WTC11 (cell line): ENCODE data around the gene VANGL1. TPM values are rescaled to one million over a fixed set of nuclear protein-coding genes. Genes with fewer than 3 reads are reported as not detected.
A peak's percentile ranks its signal among the peaks of the same experiment; 100 is the strongest.

Experiments used
- ATAC-seq: fragments of 200-7000 bp; cut with Tn5 transposase; 2 replicates; pipeline ENCODE4 v1.10.0; 2021; ENCODE audit warnings: mild to moderate bottlenecking, moderate library complexity
- CTCF ChIA-PET: fragments of 300-600 bp; sonication (Branson Sonifier 250); formaldehyde crosslinking; loops from one replicate; lab custom pipeline; 2021; ENCODE audit warnings: antibody characterized with exemption; lab: Charles Lee
- POLR2A ChIA-PET: fragments of 350-600 bp; sonication (Branson Sonifier 250); formaldehyde crosslinking; loops from one replicate; lab custom pipeline; 2021; ENCODE audit warnings: antibody characterized with exemption; lab: Charles Lee
- DNase-seq: peaks from one replicate; pipeline ENCODE4 v3.0.0; 2021; ENCODE audit warnings: low spot score
- H3K27ac Mint-ChIP-seq: 2 replicates; pipeline ENCODE4 v1.8.0; 2021; ENCODE audit warnings: mixed read lengths
- H3K27me3 Mint-ChIP-seq: 2 replicates; pipeline ENCODE4 v1.8.0; 2021; ENCODE audit warnings: low read depth, mild to moderate bottlenecking, moderate library complexity, mixed read lengths
- H3K36me3 Mint-ChIP-seq: 2 replicates; pipeline ENCODE4 v1.8.0; 2021; ENCODE audit warnings: mixed read lengths
- H3K4me1 Mint-ChIP-seq: 2 replicates; pipeline ENCODE4 v1.8.0; 2022; ENCODE audit warnings: mixed read lengths
- H3K4me3 Mint-ChIP-seq: 2 replicates; pipeline ENCODE4 v1.8.0; 2021; ENCODE audit warnings: mild to moderate bottlenecking, moderate library complexity, mixed read lengths
- H3K9me3 Mint-ChIP-seq: 2 replicates; pipeline ENCODE4 v1.8.0; 2021; ENCODE audit warnings: mixed read lengths
- FOXP1 ChIP-seq: sonication (generic); formaldehyde crosslinking; IDR thresholded peaks from 2 replicates; pipeline ENCODE4 v1.8.0; 2022; ENCODE audit warnings: missing genetic modification reagents, mild to moderate bottlenecking, moderate library complexity, borderline replicate concordance
- GABPB1 ChIP-seq: sonication (generic); formaldehyde crosslinking; IDR thresholded peaks from 2 replicates; pipeline ENCODE4 v1.8.1; 2023; ENCODE audit warnings: mild to moderate bottlenecking, missing genetic modification reagents
- JUN ChIP-seq: sonication (generic); formaldehyde crosslinking; IDR thresholded peaks from 2 replicates; pipeline ENCODE4 v1.8.0; 2023; ENCODE audit warnings: mild to moderate bottlenecking, missing genetic modification reagents
- NFATC4 ChIP-seq: fragments of 250-450 bp; sonication (Bioruptor Pico); IDR thresholded peaks from 2 replicates; pipeline ENCODE4 v1.9.0; 2021; ENCODE audit warnings: mild to moderate bottlenecking
- NFYB ChIP-seq: sonication (generic); formaldehyde crosslinking; conservative IDR thresholded peaks from 2 replicates; pipeline ENCODE4 v1.8.0; 2022; ENCODE audit warnings: low read depth, missing genetic modification reagents
- NR2C2 ChIP-seq: sonication (generic); formaldehyde crosslinking; IDR thresholded peaks from 2 replicates; pipeline ENCODE4 v1.8.0; 2022; ENCODE audit warnings: mild to moderate bottlenecking, missing genetic modification reagents
- PRRX2 ChIP-seq: fragments of 250-450 bp; sonication (Bioruptor Pico); IDR thresholded peaks from 2 replicates; pipeline ENCODE4 v1.8.0; 2021; ENCODE audit warnings: mild to moderate bottlenecking
- RELA ChIP-seq: sonication (generic); formaldehyde crosslinking; IDR thresholded peaks from 2 replicates; pipeline ENCODE4 v1.8.1; 2022; ENCODE audit warnings: missing genetic modification reagents, mild to moderate bottlenecking, borderline replicate concordance
- SP1 ChIP-seq: sonication (generic); formaldehyde crosslinking; conservative IDR thresholded peaks from 2 replicates; pipeline ENCODE4 v1.8.1; 2022; ENCODE audit warnings: missing genetic modification reagents
- TP53 ChIP-seq: sonication (generic); formaldehyde crosslinking; IDR thresholded peaks from 2 replicates; pipeline ENCODE4 v1.8.1; 2023; ENCODE audit warnings: mild to moderate bottlenecking, missing genetic modification reagents
- ZBTB21 ChIP-seq: sonication (generic); formaldehyde crosslinking; IDR thresholded peaks from 2 replicates; pipeline ENCODE4 v1.8.1; 2023; ENCODE audit warnings: mild to moderate bottlenecking, missing genetic modification reagents, borderline replicate concordance
- ZNF121 ChIP-seq: sonication (generic); formaldehyde crosslinking; IDR thresholded peaks from 2 replicates; pipeline ENCODE4 v1.8.0; 2023; ENCODE audit warnings: missing genetic modification reagents
- ZNF232 ChIP-seq: sonication (generic); formaldehyde crosslinking; IDR thresholded peaks from 2 replicates; pipeline ENCODE4 v1.8.0; 2022; ENCODE audit warnings: mild to moderate bottlenecking, missing genetic modification reagents
- total RNA-seq: library from RNA; stranded (reverse); gene quantifications from 3 replicates; pipeline ENCODE4 v1.2.3, GENCODE V29; 2021
- TF ChIP-seq, protein P1 (sequence below): sonication (generic); formaldehyde crosslinking; IDR thresholded peaks from 2 replicates; pipeline ENCODE4 v1.8.0; 2022; ENCODE audit warnings: mild to moderate bottlenecking, missing genetic modification reagents
- TF ChIP-seq, protein P2 (sequence below): fragments of 250-450 bp; sonication (Bioruptor Pico); conservative IDR thresholded peaks from 2 replicates; pipeline ENCODE4 v1.9.0; 2021; ENCODE audit warnings: mild to moderate bottlenecking
- TF ChIP-seq, protein P3 (sequence below): sonication (generic); formaldehyde crosslinking; IDR thresholded peaks from 2 replicates; pipeline ENCODE4 v1.8.0; 2022; ENCODE audit warnings: mild to moderate bottlenecking, missing genetic modification reagents
- TF ChIP-seq, protein P4 (sequence below): sonication (generic); formaldehyde crosslinking; IDR thresholded peaks from 2 replicates; pipeline ENCODE4 v1.8.1; 2023; ENCODE audit warnings: mild to moderate bottlenecking, missing genetic modification reagents, moderate library complexity
- TF ChIP-seq, protein P5 (sequence below): sonication (generic); formaldehyde crosslinking; IDR thresholded peaks from 2 replicates; pipeline ENCODE4 v1.8.0; 2022; ENCODE audit warnings: mild to moderate bottlenecking, missing genetic modification reagents

The VANGL1 gene
- total RNA-seq, 1 experiment from 2014 or later: 15.8 TPM

DNA sequence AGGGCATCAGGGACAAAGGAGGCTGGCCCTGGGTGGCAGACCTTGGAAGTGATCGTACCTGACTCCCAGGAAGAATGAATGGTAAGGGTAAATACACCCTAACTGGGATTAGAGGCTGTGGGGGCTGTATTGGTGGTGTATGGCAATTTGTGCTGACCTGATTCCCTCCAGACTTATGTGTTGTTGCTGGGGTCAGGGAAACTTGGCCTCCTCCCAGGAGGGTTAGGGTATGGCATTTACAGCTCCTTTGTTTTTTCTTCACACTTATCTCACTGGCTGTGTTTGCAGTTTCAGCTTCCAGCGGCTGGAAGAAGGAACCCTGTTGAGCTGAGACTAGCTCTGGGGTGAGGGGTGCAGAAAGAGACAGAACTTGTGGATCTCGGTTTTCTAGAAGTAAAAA lies 8.2 kb downstream of the VANGL1 start:
- ChIA-PET CTCF (interaction anchor here (0.6 to 2.9 kb wide), 4 partner anchors 42 to 158 kb away, joined by 3 to 19 read pairs (median 4); no protein-coding TSS in a partner anchor), POLR2A (no interaction called here)
- DNase-seq: peak; percentile 23
- Mint-ChIP-seq H3K4me3 (peak overlapping the region; percentile 36), H3K27me3 (no peaks in the 10 kb centered on the region), H3K27ac (peak overlapping the region; percentile 93), H3K9me3 (no peaks in the 10 kb centered on the region), H3K36me3 (peaks cover 15% of the 10 kb centered on the region), H3K4me1 (peaks cover 26% of the 10 kb centered on the region)
- TF ChIP-seq TP53 (CRISPR knock-in tag) (no peak), FOXP1 (CRISPR knock-in tag) (no peak), ZNF121 (peak; percentile 88), GABPB1 (CRISPR knock-in tag) (no peak), ZBTB21 (CRISPR knock-in tag) (no peak)
- TF ChIP-seq, protein P1, sequence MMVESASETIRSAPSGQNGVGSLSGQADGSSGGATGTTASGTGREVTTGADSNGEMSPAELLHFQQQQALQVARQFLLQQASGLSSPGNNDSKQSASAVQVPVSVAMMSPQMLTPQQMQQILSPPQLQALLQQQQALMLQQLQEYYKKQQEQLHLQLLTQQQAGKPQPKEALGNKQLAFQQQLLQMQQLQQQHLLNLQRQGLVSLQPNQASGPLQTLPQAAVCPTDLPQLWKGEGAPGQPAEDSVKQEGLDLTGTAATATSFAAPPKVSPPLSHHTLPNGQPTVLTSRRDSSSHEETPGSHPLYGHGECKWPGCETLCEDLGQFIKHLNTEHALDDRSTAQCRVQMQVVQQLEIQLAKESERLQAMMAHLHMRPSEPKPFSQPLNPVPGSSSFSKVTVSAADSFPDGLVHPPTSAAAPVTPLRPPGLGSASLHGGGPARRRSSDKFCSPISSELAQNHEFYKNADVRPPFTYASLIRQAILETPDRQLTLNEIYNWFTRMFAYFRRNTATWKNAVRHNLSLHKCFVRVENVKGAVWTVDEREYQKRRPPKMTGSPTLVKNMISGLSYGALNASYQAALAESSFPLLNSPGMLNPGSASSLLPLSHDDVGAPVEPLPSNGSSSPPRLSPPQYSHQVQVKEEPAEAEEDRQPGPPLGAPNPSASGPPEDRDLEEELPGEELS (CRISPR knock-in tag): peak; percentile 30; the same call in 1 of the 2 replicates
- TF ChIP-seq, protein P2, sequence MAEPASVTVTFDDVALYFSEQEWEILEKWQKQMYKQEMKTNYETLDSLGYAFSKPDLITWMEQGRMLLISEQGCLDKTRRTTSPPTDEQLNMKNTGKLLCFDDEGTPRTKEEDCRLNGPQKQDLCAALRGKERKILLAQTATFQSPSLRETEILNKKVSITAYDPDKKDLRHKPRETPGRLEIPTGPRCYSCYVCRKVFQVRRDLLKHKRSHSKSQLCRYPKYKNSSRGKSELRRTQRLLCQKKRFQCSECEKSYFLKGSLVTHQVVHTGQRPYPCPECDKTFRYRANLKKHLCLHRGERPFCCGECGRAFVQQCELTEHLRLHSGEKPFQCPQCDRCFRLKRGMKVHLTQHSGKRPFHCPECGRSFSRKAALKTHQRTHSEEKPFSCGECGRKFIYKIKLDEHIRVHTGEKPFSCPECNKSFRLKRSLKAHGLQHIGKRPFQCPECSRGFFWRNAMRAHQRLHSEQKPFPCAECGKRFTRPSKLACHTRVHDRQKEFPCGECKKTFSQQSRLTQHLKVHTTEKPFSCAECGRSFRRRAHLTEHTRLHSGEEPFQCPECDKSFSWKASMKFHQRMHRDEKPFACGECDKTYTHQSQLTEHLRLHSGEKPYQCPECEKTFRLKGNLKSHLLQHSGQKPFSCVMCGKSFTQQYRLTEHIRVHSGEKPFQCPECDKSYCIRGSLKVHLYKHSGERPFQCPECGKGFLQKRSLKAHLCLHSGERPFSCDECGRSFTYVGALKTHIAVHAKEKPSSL (CRISPR knock-in tag): no peak
- TF ChIP-seq, protein P3, sequence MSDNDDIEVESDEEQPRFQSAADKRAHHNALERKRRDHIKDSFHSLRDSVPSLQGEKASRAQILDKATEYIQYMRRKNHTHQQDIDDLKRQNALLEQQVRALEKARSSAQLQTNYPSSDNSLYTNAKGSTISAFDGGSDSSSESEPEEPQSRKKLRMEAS (CRISPR knock-in tag): no peak
- peak; percentile 78 for ATAC-seq

DNA sequence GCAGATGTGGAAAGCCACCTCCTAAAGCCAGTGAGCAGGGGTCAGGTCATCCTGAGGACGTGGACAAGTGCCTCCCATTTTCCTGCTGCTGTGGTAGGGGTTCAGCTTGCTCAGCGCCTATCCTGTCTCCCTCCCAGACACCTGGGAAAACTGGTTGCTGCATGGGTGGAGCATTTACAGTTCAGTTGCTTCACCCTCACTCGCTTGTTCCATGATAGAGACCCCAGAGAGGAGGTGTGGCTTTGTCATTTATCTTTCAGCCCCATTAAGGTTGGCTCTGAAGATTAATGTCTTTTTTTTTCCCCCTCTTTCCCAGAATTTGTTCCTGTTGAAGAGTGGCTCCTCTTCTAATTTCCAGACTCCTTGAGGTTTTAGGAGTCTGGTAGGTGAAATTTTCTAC lies 9.2 kb downstream of the VANGL1 start:
- ChIA-PET POLR2A (interaction anchor here (0.6 kb wide), 1 partner anchor 11 kb away, joined by 5 read pairs; no protein-coding TSS in a partner anchor), CTCF (interaction anchor here (2.9 kb wide), 1 partner anchor 56 kb away, joined by 19 read pairs; no protein-coding TSS in a partner anchor)
- ATAC-seq (no peak), DNase-seq (no peak)
- no peak overlapping the region for H3K27ac Mint-ChIP-seq
- no peak overlapping the region for H3K4me3 Mint-ChIP-seq
- H3K36me3 Mint-ChIP-seq: peaks cover 15% of the 10 kb centered on the region
- H3K9me3 Mint-ChIP-seq: no peaks in the 10 kb centered on the region
- TF ChIP-seq NFATC4 (CRISPR knock-in tag) (no peak), PRRX2 (no peak), NFYB (CRISPR knock-in tag) (no peak), JUN (CRISPR knock-in tag) (no peak), SP1 (CRISPR knock-in tag) (no peak), NR2C2 (CRISPR knock-in tag) (no peak), ZNF232 (no peak), RELA (CRISPR knock-in tag) (no peak)
- TF ChIP-seq, protein P4, sequence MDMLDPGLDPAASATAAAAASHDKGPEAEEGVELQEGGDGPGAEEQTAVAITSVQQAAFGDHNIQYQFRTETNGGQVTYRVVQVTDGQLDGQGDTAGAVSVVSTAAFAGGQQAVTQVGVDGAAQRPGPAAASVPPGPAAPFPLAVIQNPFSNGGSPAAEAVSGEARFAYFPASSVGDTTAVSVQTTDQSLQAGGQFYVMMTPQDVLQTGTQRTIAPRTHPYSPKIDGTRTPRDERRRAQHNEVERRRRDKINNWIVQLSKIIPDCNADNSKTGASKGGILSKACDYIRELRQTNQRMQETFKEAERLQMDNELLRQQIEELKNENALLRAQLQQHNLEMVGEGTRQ: no peak
- TF ChIP-seq, protein P5, sequence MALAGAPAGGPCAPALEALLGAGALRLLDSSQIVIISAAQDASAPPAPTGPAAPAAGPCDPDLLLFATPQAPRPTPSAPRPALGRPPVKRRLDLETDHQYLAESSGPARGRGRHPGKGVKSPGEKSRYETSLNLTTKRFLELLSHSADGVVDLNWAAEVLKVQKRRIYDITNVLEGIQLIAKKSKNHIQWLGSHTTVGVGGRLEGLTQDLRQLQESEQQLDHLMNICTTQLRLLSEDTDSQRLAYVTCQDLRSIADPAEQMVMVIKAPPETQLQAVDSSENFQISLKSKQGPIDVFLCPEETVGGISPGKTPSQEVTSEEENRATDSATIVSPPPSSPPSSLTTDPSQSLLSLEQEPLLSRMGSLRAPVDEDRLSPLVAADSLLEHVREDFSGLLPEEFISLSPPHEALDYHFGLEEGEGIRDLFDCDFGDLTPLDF (CRISPR knock-in tag): no peak
- H3K27me3 Mint-ChIP-seq: no peaks in the 10 kb centered on the region
- peaks cover 30% of the 10 kb centered on the region for H3K4me1 Mint-ChIP-seq
